Gastroesophageal sphincter (tissue), 4 donors: Measurements from ENCODE around the gene POLR2I. TPM values are rescaled to one million over a fixed set of nuclear protein-coding genes. Genes with fewer than 3 reads are reported as not detected.

Experiments
- ATAC-seq: fragments of 150-250 bp; one replicate; pipeline ENCODE4 v1.9.1; 2016; ENCODE audit warnings: mild to moderate bottlenecking, moderate library complexity
- H3K27ac ChIP-seq, 4 donors: fragments of 200-600 bp; sonication (generic) in 3 of 4; 1 replicate in 3 of 4; 2 replicates in 1 of 4; pipeline ENCODE4 v1.5.1; 2016 to 2019
- H3K27me3 ChIP-seq: fragments of 200-600 bp; sonication (generic); one replicate; pipeline ENCODE4 v1.5.1; 2019
- H3K36me3 ChIP-seq, 2 donors: fragments of 200-600 bp; sonication (generic); one replicate each; pipeline ENCODE4 v1.5.1; 2019; ENCODE audit warnings: control low read depth in 1 of 2
- H3K4me1 ChIP-seq, 3 donors: fragments of 200-600 bp; sonication (generic); 1 replicate in 2 of 3; 2 replicates in 1 of 3; pipeline ENCODE4 v1.5.1; 2016 to 2019; ENCODE audit warnings: control low read depth in 2 of 3
- H3K4me3 ChIP-seq, 2 donors: fragments of 200-600 bp; sonication (generic); one replicate each; pipeline ENCODE4 v1.5.1; 2019; ENCODE audit warnings: mild to moderate bottlenecking in 1 of 2, moderate library complexity in 1 of 2
- H3K9me3 ChIP-seq, 3 donors: fragments of 200-600 bp; sonication (generic); one replicate each; pipeline ENCODE4 v1.5.1; 2017 to 2019; ENCODE audit warnings: control low read depth in 2 of 3
- CTCF ChIP-seq, 4 experiments: fragments of 200-600 bp in 2 of 4; fragments of 450-650 bp in 2 of 4; sonication (generic) in 1 of 4; IDR thresholded peaks; one replicate each; pipeline ENCODE4 v1.5.1; 2017 to 2019; ENCODE audit warnings: antibody characterized with exemption in 4 of 4, mild to moderate bottlenecking in 2 of 4, moderate library complexity in 2 of 4
- EP300 ChIP-seq: sonication (generic); formaldehyde crosslinking; IDR thresholded peaks from one replicate; pipeline ENCODE4 v1.6.1; 2017; ENCODE audit warnings: antibody characterized with exemption, mild to moderate bottlenecking
- POLR2A ChIP-seq, 2 donors: fragments of 450-650 bp; IDR thresholded peaks; one replicate each; pipeline ENCODE4 v1.6.1; 2017; ENCODE audit warnings: antibody characterized with exemption in 2 of 2, mild to moderate bottlenecking in 2 of 2, moderate library complexity in 1 of 2
- POLR2AphosphoS5 ChIP-seq: sonication (generic); formaldehyde crosslinking; IDR thresholded peaks from one replicate; pipeline ENCODE4 v1.6.1; 2017; ENCODE audit warnings: antibody characterized with exemption
- WGBS, 2 donors: methylation state at CpG; one replicate each; pipeline ENCODE4 v1.1.5; 2018; ENCODE audit warnings: low coverage in 1 of 2; 5-methylcytosine and 5-hydroxymethylcytosine counted together
- total RNA-seq, 4 donors: library from RNA; depleted of rRNA; stranded (reverse); fragments of >200 nt; gene quantifications; one replicate each; pipeline ENCODE4 v1.1.0, GENCODE V29; 2016

Gene POLR2I
- total RNA-seq, 4 donors from 2014 or later = 49.3 to 60.2 (median 54.1) TPM

GRCh38 chr19:36110487-36111199 lies 4.0 kb downstream of the POLR2I start, which contains the start of gene OVOL3:
Gene OVOL3, plus strand, starts transcription at chr19:36111143. Its CDS starts 60 bp downstream, at chr19:36111203.
- no peaks in the 10 kb centered on the region for H3K9me3 ChIP-seq

GRCh38 chr19:36108684-36109083 lies 6.0 kb downstream of the POLR2I start:
- Histone ChIP-seq H3K27ac (no peak overlapping the region), H3K4me3 (no peak overlapping the region), H3K4me1 (peaks cover 0 to 8% (median 3%) of the 10 kb centered on the region in 3 donors), H3K36me3 (peaks cover 0 to 63% of the 10 kb centered on the region in 2 donors), H3K9me3 (no peaks in the 10 kb centered on the region), H3K27me3 (no peaks in the 10 kb centered on the region)
- TF ChIP-seq EP300 = no peak
- TF ChIP-seq POLR2AphosphoS5 = no peak
- TF ChIP-seq CTCF (IDR thresholded peaks at IDR 0.05) = no peak
- no peak for TF ChIP-seq POLR2A (IDR thresholded peaks at IDR 0.05)
- ATAC-seq = no peak
- WGBS, 2 donors = 100% methylated on average over 3 of the region's 3 CpGs; no CpG with 5 or more reads in 1 of the 2 donors

More at GRCh38 chr19:36110487-36111199, 4.0 kb downstream of the POLR2I start, which contains the start of gene OVOL3:
- Histone ChIP-seq H3K4me1 (peaks cover 0 to 17% (median 8%) of the 10 kb centered on the region in 3 donors), H3K36me3 (peaks cover 0 to 63% of the 10 kb centered on the region in 2 donors), H3K27ac (no peak within 1 kb of the TSS), H3K27me3 (no peaks in the 10 kb centered on the region), H3K4me3 (no peak within 1 kb of the TSS)
- WGBS, 2 donors = no CpG with 5 or more reads among the region's 1 CpG
- no peak for TF ChIP-seq CTCF (IDR thresholded peaks at IDR 0.05)
- no peak for TF ChIP-seq POLR2AphosphoS5
- no peak for TF ChIP-seq EP300
- no peak for TF ChIP-seq POLR2A (IDR thresholded peaks at IDR 0.05)
- ATAC-seq = no peak

GRCh38 chr19:36106991-36107390 lies 7.7 kb downstream of the POLR2I start:
- no peak overlapping the region for H3K4me3 ChIP-seq
- H3K4me1 ChIP-seq = no peaks in the 10 kb centered on the region
- no peaks in the 10 kb centered on the region for H3K27me3 ChIP-seq
- ATAC-seq = no peak
- H3K27ac ChIP-seq = no peak overlapping the region
- no peaks in the 10 kb centered on the region for H3K9me3 ChIP-seq
- H3K36me3 ChIP-seq = peaks cover 0 to 46% of the 10 kb centered on the region in 2 donors
- WGBS, 2 donors = 82% methylated on average over 3 of the region's 5 CpGs; no CpG with 5 or more reads in 1 of the 2 donors
- no peak for TF ChIP-seq POLR2A (IDR thresholded peaks at IDR 0.05)
- no peak for TF ChIP-seq EP300
- TF ChIP-seq CTCF (IDR thresholded peaks at IDR 0.05) = no peak
- no peak for TF ChIP-seq POLR2AphosphoS5

GRCh38 chr19:36106441-36106840 lies 8.2 kb downstream of the POLR2I start:
- Histone ChIP-seq H3K36me3 (peaks cover 0 to 41% of the 10 kb centered on the region in 2 donors), H3K9me3 (no peaks in the 10 kb centered on the region), H3K27me3 (no peaks in the 10 kb centered on the region), H3K27ac (no peak overlapping the region), H3K4me1 (no peaks in the 10 kb centered on the region), H3K4me3 (no peak overlapping the region)
- WGBS, 2 donors = 78 to 89% methylated on average over 5 to 6 of the region's 6 CpGs
- TF ChIP-seq EP300 = no peak
- no peak for TF ChIP-seq POLR2AphosphoS5
- TF ChIP-seq CTCF (IDR thresholded peaks at IDR 0.05) = no peak
- no peak for TF ChIP-seq POLR2A (IDR thresholded peaks at IDR 0.05)
- no peak for ATAC-seq
